HCT116 (cell line): ENCODE data around the gene CPA4. TPM values are rescaled to one million over a fixed set of nuclear protein-coding genes. Genes with fewer than 3 reads are reported as not detected.

Source experiments
- ATAC-seq: fragments of 200-7000 bp; cut with Tn5 transposase; 2 replicates; pipeline ENCODE4 v1.9.1; 2020; ENCODE audit warnings: mild to moderate bottlenecking, moderate library complexity
- BruUV-seq: library from RNA; stranded (reverse); fragments of 400-500 nt; replicated peaks from 2 replicates; lab custom pipeline; 2021; lab: Mats Ljungman, UMichigan
- CTCF ChIA-PET: fragments of 300-600 bp; sonication (Branson Sonifier 250); formaldehyde crosslinking; loops from one replicate; lab custom pipeline; 2021; ENCODE audit warnings: antibody characterized with exemption; lab: Charles Lee
- POLR2A ChIA-PET: fragments of 300-600, 350-600 bp; sonication (Branson Sonifier 250); formaldehyde crosslinking; loops from one replicate; lab custom pipeline; 2021; ENCODE audit warnings: antibody characterized with exemption; lab: Charles Lee
- RAD21 ChIA-PET, 2 experiments: fragments of 300-600 bp; sonication (Branson Sonifier 250); formaldehyde crosslinking; loops; one replicate each; lab custom pipeline; 2023; ENCODE audit warnings: low total read pairs in 2 of 2; ENCODE audit not compliant: uncharacterized antibody in 2 of 2, unreplicated experiment in 2 of 2, low non-redundant PET in 1 of 2; lab: Charles Lee
- DNase-seq: peaks from one replicate; pipeline ENCODE4 v3.0.0-alpha.2; 2010; ENCODE audit warnings: low read depth, low spot score
- H2AFZ ChIP-seq: fragments of 200-600 bp; shearing (Covaris generic), sonication (generic); 2 replicates; pipeline ENCODE4 v1.6.1; 2017; ENCODE audit warnings: low read depth, mixed run types, mixed read lengths, antibody characterized with exemption, low read length; ENCODE audit not compliant: poor library complexity, severe bottlenecking
- H3K27ac ChIP-seq: 2 replicates; pipeline ENCODE4 v1.5.1; 2012; ENCODE audit warnings: low read depth, low read length
- H3K27me3 ChIP-seq: fragments of 200-600 bp; sonication (generic); 2 replicates; pipeline ENCODE4 v1.6.1; 2016; ENCODE audit warnings: mixed run types, low read length, mixed read lengths; ENCODE audit not compliant: insufficient read depth
- H3K36me3 ChIP-seq, 2 experiments: fragments of 200-500 bp in 1 of 2; fragments of 200-600 bp in 1 of 2; sonication (Bioruptor generic) in 1 of 2; sonication (generic) in 1 of 2; 2 replicates each; pipeline versions ENCODE4 v1.5.1 to v1.6.1; 2014 to 2016; ENCODE audit warnings: low read length in 2 of 2, inconsistent platforms in 1 of 2, mixed read lengths in 1 of 2, mixed run types in 1 of 2; ENCODE audit not compliant: insufficient read depth in 2 of 2, control insufficient read depth in 1 of 2
- H3K4me1 ChIP-seq, 2 experiments: fragments of 200-600 bp in 1 of 2; sonication (generic) in 1 of 2; 2 replicates each; pipeline versions ENCODE4 v1.5.1 to v1.6.1; 2012 to 2017; ENCODE audit warnings: low read length in 2 of 2, inconsistent platforms in 1 of 2, mild to moderate bottlenecking in 1 of 2, mixed read lengths in 1 of 2, mixed run types in 1 of 2, moderate library complexity in 1 of 2; ENCODE audit not compliant: insufficient read depth in 2 of 2, control insufficient read depth in 1 of 2
- H3K4me2 ChIP-seq: fragments of 200-600 bp; sonication (generic); 2 replicates; pipeline ENCODE4 v1.6.1; 2017; ENCODE audit warnings: mixed run types, low read length, mixed read lengths
- H3K4me3 ChIP-seq, 2 experiments: fragments of 200-600 bp in 1 of 2; sonication (generic) in 1 of 2; replicated peaks in 1 of 2; 2 replicates each; pipeline ENCODE4 v1.5.1; 2011 to 2016; ENCODE audit warnings: low read length in 2 of 2, control low read depth in 1 of 2, low read depth in 1 of 2, mild to moderate bottlenecking in 1 of 2, mixed read lengths in 1 of 2, mixed run types in 1 of 2
- H3K79me2 ChIP-seq: fragments of 200-600 bp; sonication (generic); 2 replicates; pipeline ENCODE4 v1.6.1; 2017; ENCODE audit warnings: mild to moderate bottlenecking, mixed run types, low read length, moderate library complexity, mixed read lengths; ENCODE audit not compliant: insufficient read depth
- H3K9ac ChIP-seq: fragments of 200-600 bp; sonication (generic); 2 replicates; pipeline ENCODE4 v1.6.1; 2016; ENCODE audit warnings: low read length, mixed read lengths
- H3K9me2 ChIP-seq: fragments of 200-600 bp; sonication (generic), shearing (Covaris generic); 2 replicates; pipeline ENCODE4 v1.6.1; 2017; ENCODE audit warnings: mixed run types, mild to moderate bottlenecking, moderate library complexity; ENCODE audit not compliant: insufficient read depth
- H3K9me3 ChIP-seq, 2 experiments: fragments of 200-500 bp in 1 of 2; fragments of 200-600 bp in 1 of 2; sonication (Bioruptor generic) in 1 of 2; sonication (generic) in 1 of 2; 2 replicates each; pipeline ENCODE4 v1.6.1; 2014 to 2017; ENCODE audit warnings: low read length in 2 of 2, mixed read lengths in 2 of 2, inconsistent platforms in 1 of 2, low read depth in 1 of 2, mild to moderate bottlenecking in 1 of 2, mixed run types in 1 of 2, moderate library complexity in 1 of 2; ENCODE audit not compliant: control insufficient read depth in 1 of 2, insufficient read depth in 1 of 2
- H4K20me1 ChIP-seq: fragments of 200-600 bp; sonication (generic), shearing (Covaris generic); 2 replicates; pipeline ENCODE4 v1.6.1; 2017; ENCODE audit warnings: mixed run types, mild to moderate bottlenecking, moderate library complexity; ENCODE audit not compliant: insufficient read depth
- CTCF ChIP-seq, 3 experiments: fragments of 200-600 bp in 1 of 3; sonication (generic) in 1 of 3; IDR thresholded peaks in 2 of 3; conservative IDR thresholded peaks in 1 of 3; 2 replicates each; pipeline ENCODE4 v1.5.1; 2012 to 2017; ENCODE audit warnings: low read depth in 2 of 3, low read length in 2 of 3, antibody characterized with exemption in 1 of 3, borderline replicate concordance in 1 of 3, control low read depth in 1 of 3, mild to moderate bottlenecking in 1 of 3, mixed read lengths in 1 of 3, mixed run types in 1 of 3, moderate library complexity in 1 of 3; ENCODE audit not compliant: insufficient read depth in 1 of 3
- EGR1 ChIP-seq: IDR thresholded peaks from 2 replicates; pipeline ENCODE4 v1.6.1; 2012; ENCODE audit warnings: low read depth
- ELF1 ChIP-seq: IDR thresholded peaks from 2 replicates; pipeline ENCODE4 v1.6.1; 2012; ENCODE audit warnings: low read depth, borderline replicate concordance
- EZH2 ChIP-seq: fragments of 200-600 bp; sonication (generic); IDR thresholded peaks from 2 replicates; pipeline ENCODE4 v1.6.1; 2017; ENCODE audit warnings: antibody characterized with exemption, mixed run types
- EZH2phosphoT487 ChIP-seq: fragments of 200-600 bp; IDR thresholded peaks from 2 replicates; pipeline ENCODE4 v1.6.1; 2018; ENCODE audit warnings: antibody characterized with exemption, borderline replicate concordance
- FOSL1 ChIP-seq: IDR thresholded peaks from 2 replicates; pipeline ENCODE4 v1.6.1; 2012; ENCODE audit warnings: low read depth
- MAX ChIP-seq: IDR thresholded peaks from 2 replicates; pipeline ENCODE4 v1.6.1; 2012
- POLR2AphosphoS5 ChIP-seq: IDR thresholded peaks from 2 replicates; pipeline ENCODE4 v1.6.1; 2011; ENCODE audit warnings: mild to moderate bottlenecking, low read depth, low read length, moderate library complexity
- RAD21 ChIP-seq: IDR thresholded peaks from 2 replicates; pipeline ENCODE4 v1.6.1; 2012; ENCODE audit warnings: low read depth, mild to moderate bottlenecking
- SP1 ChIP-seq: IDR thresholded peaks from 2 replicates; pipeline ENCODE4 v1.6.1; 2012; ENCODE audit warnings: low read depth
- TCF7L2 ChIP-seq: IDR thresholded peaks from 2 replicates; pipeline ENCODE4 v1.7.0; 2011; ENCODE audit warnings: borderline replicate concordance, inconsistent platforms; ENCODE audit not compliant: insufficient read depth, insufficient read length; ENCODE audit errors: extremely low read depth
- ZBTB33 ChIP-seq: IDR thresholded peaks from 2 replicates; pipeline ENCODE4 v1.6.1; 2011; ENCODE audit warnings: mild to moderate bottlenecking, low read length, moderate library complexity; ENCODE audit not compliant: insufficient replicate concordance; ENCODE audit errors: extremely low read depth
- ZFX ChIP-seq: fragments of 450-650 bp; IDR thresholded peaks from 2 replicates; pipeline ENCODE4 v1.6.1; 2017
- ZNF274 ChIP-seq: fragments of 200-500 bp; sonication (Bioruptor generic); IDR thresholded peaks from 2 replicates; pipeline ENCODE4 v1.6.1; 2014; ENCODE audit warnings: mild to moderate bottlenecking, low read depth, low read length, inconsistent platforms
- intact Hi-C: fragments of 100-400 bp; cut with micrococcal nuclease; formaldehyde crosslinking; loops from 2 replicates; pipeline ENCODE4 v1.10.0; 2022
- total RNA-seq: library from RNA; stranded (reverse); gene quantifications from one replicate; pipeline ENCODE4 v1.2.1, GENCODE V29; 2021; ENCODE audit not compliant: unreplicated experiment

The CPA4 gene
- total RNA-seq, 1 experiment from 2014 or later = 38.7 TPM

GRCh38 chr7:130301501-130302020 lies 8.6 kb downstream of the CPA4 start:
- DNase-seq (no peak), ATAC-seq (no peak)
- H3K79me2 ChIP-seq = no peaks in the 10 kb centered on the region
- no peak overlapping the region for H3K4me3 ChIP-seq
- ChIA-PET RAD21 (no interaction called here), POLR2A (interaction anchor here (3.4 kb wide), 1 partner anchor 8 kb away, joined by 15 read pairs; the partner anchor contains the start of gene CPA4), CTCF (no interaction called here)
- H3K9me2 ChIP-seq = no peaks in the 10 kb centered on the region
- H3K9me3 ChIP-seq = no peaks in the 10 kb centered on the region
- no peak overlapping the region for H3K4me2 ChIP-seq
- no peaks in the 10 kb centered on the region for H3K4me1 ChIP-seq
- intact Hi-C loops = no loop called here
- H4K20me1 ChIP-seq = no peaks in the 10 kb centered on the region
- no peaks in the 10 kb centered on the region for H3K27me3 ChIP-seq
- H3K9ac ChIP-seq = no peak overlapping the region
- H2AFZ ChIP-seq = no peak overlapping the region
- TF ChIP-seq MAX (no peak), ZNF274 (no peak), POLR2AphosphoS5 (no peak), EZH2phosphoT487 (no peak), EZH2 (no peak)
- BruUV-seq = no TSS peak
- H3K36me3 ChIP-seq = peaks cover 0 to 42% of the 10 kb centered on the region in 2 experiments; a peak in 1 of 4 replicates
- no peak overlapping the region for H3K27ac ChIP-seq

- ChIA-PET RAD21 (no interaction called here), CTCF (no interaction called here), POLR2A (interaction anchor here (3.4 kb wide), 1 partner anchor 9 kb away, joined by 15 read pairs; the partner anchor contains the start of gene CPA4)
- Histone ChIP-seq H2AFZ (no peak overlapping the region), H3K9me2 (no peaks in the 10 kb centered on the region), H3K27ac (no peak overlapping the region), H3K36me3 (peaks cover 0 to 42% of the 10 kb centered on the region in 2 experiments; a peak in 1 of 4 replicates), H3K9ac (no peak overlapping the region), H3K9me3 (no peaks in the 10 kb centered on the region), H3K79me2 (no peaks in the 10 kb centered on the region), H3K4me2 (no peak overlapping the region), H3K27me3 (no peaks in the 10 kb centered on the region), H3K4me1 (no peaks in the 10 kb centered on the region), H3K4me3 (no peak overlapping the region), H4K20me1 (no peaks in the 10 kb centered on the region)
- intact Hi-C loops = no loop called here
- DNase-seq = no peak
- ATAC-seq = no peak
- TF ChIP-seq ZBTB33 (no peak), ELF1 (no peak), SP1 (no peak), FOSL1 (no peak), EZH2 (no peak), ZFX (no peak), CTCF (IDR thresholded peaks at IDR 0.05 in 2 of 3, conservative IDR thresholded peaks at IDR 0.05 in 1 of 3; ENCODE audit: borderline replicate concordance in 1 of 3, insufficient read depth in 1 of 3, low read depth in 2 of 3, low read length in 2 of 3) (no peak), RAD21 (no peak), TCF7L2 (no peak), EGR1 (no peak), POLR2AphosphoS5 (no peak)
- no TSS peak for BruUV-seq
These were observed 9.7 kb downstream of the CPA4 start for GRCh38 chr7:130302649-130303048.
